Activated CD4-positive, CD25-positive, alpha-beta regulatory T cell treated with anti-CD3 and anti-CD28 coated beads, Interleukin-2, amount 50 U/mL, for 24 hours (primary cell): Measurements from ENCODE around the gene LPAR6.

Experiments used
- ATAC-seq, 2 donors: fragments of 150-1000 bp; cut with Tn5 transposase; one replicate each; pipeline ENCODE4 v1.10.0; 2021; ENCODE audit warnings: mild to moderate bottlenecking in 1 of 2, moderate library complexity in 1 of 2

Gene LPAR6

GRCh38 chr13:48411841-48412531, 927 bp downstream of the LPAR6 start:
- peak; percentile 34 to 55 for ATAC-seq

- no peak for ATAC-seq
These were observed 1.6 kb downstream of the LPAR6 start for GRCh38 chr13:48411147-48411794.

- ATAC-seq = peak; percentile 55 to 60
These were observed 2.7 kb downstream of the LPAR6 start for GRCh38 chr13:48410199-48410598.

GRCh38 chr13:48405875-48406274, 7.0 kb downstream of the LPAR6 start:
- no peak for ATAC-seq

- no peak for ATAC-seq
These were observed 8.0 kb downstream of the LPAR6 start for GRCh38 chr13:48404952-48405351.

- ATAC-seq = no peak
These were observed 9.0 kb downstream of the LPAR6 start for GRCh38 chr13:48403913-48404312.

GRCh38 chr13:48403151-48403631, 9.7 kb downstream of the LPAR6 start:
- ATAC-seq = peak; percentile 97 to 98

GRCh38 chr13:48402325-48402932, 10.5 kb downstream of the LPAR6 start:
- ATAC-seq = peak; percentile 30

- ATAC-seq = no peak
These were observed 11.4 kb downstream of the LPAR6 start for GRCh38 chr13:48401480-48401879.

- ATAC-seq = no peak
These were observed 12.0 kb downstream of the LPAR6 start for GRCh38 chr13:48400850-48401291.

- ATAC-seq = no peak
These were observed 12.7 kb downstream of the LPAR6 start for GRCh38 chr13:48400090-48400694.

GRCh38 chr13:48398450-48399095, 14.3 kb downstream of the LPAR6 start:
- ATAC-seq = no peak

GRCh38 chr13:48397744-48398143, 15.2 kb downstream of the LPAR6 start:
- ATAC-seq = no peak

- no peak for ATAC-seq
These were observed 19.2 kb downstream of the LPAR6 start for GRCh38 chr13:48393698-48394085.

- no peak for ATAC-seq
These were observed 19.7 kb downstream of the LPAR6 start for GRCh38 chr13:48393030-48393697.

GRCh38 chr13:48391257-48391656, 21.7 kb downstream of the LPAR6 start:
- no peak for ATAC-seq

- ATAC-seq = no peak
These were observed 26.1 kb downstream of the LPAR6 start for GRCh38 chr13:48386816-48387215.

- ATAC-seq = no peak
These were observed 29.5 kb downstream of the LPAR6 start for GRCh38 chr13:48383384-48383783.

- ATAC-seq = no peak
These were observed 32.3 kb downstream of the LPAR6 start for GRCh38 chr13:48380581-48380980.

GRCh38 chr13:48377857-48378256, 35.1 kb downstream of the LPAR6 start:
- ATAC-seq = peak in 1 of 2 donors; percentile 48

- no peak for ATAC-seq
These were observed 42.1 kb downstream of the LPAR6 start for GRCh38 chr13:48370815-48371214.

GRCh38 chr13:48369988-48370387, 42.9 kb downstream of the LPAR6 start:
- ATAC-seq = no peak
